HepG2 (cell line): ENCODE data around the gene ARHGEF16. TPM values are rescaled to one million over a fixed set of nuclear protein-coding genes. Genes with fewer than 3 reads are reported as not detected.

Source experiments
- CBX5 ChIP-seq: sonication (generic); formaldehyde crosslinking; IDR thresholded peaks from 2 replicates; pipeline ENCODE4 v1.4.0; 2020; ENCODE audit warnings: missing genetic modification reagents, borderline replicate concordance
- EHMT2 ChIP-seq: fragments of 200-600 bp; sonication (generic); IDR thresholded peaks from 2 replicates; pipeline ENCODE4 v1.7.0; 2017; ENCODE audit warnings: antibody characterized with exemption, low read depth, low read length, borderline replicate concordance
- ESRRA ChIP-seq: sonication (generic); formaldehyde crosslinking; IDR thresholded peaks from 2 replicates; pipeline ENCODE4 v1.5.1; 2020; ENCODE audit warnings: mild to moderate bottlenecking, low read depth, missing genetic modification reagents
- POLR2A ChIP-seq, 2 experiments: IDR thresholded peaks; 2 replicates each; pipeline ENCODE4 v1.6.1; 2011; ENCODE audit warnings: low read depth in 2 of 2, low read length in 2 of 2, mild to moderate bottlenecking in 1 of 2, moderate library complexity in 1 of 2; ENCODE audit not compliant: insufficient read depth in 1 of 2
- STAT6 ChIP-seq: sonication (generic); formaldehyde crosslinking; IDR thresholded peaks from 2 replicates; pipeline ENCODE4 v1.4.0; 2020; ENCODE audit warnings: missing genetic modification reagents, mild to moderate bottlenecking, borderline replicate concordance
- SYNCRIP ChIP-seq: fragments of 200-400 bp; formaldehyde crosslinking; IDR thresholded peaks from 2 replicates; pipeline ENCODE4 v1.6.1; 2018; ENCODE audit warnings: mild to moderate bottlenecking, low read depth, low read length; ENCODE audit not compliant: insufficient read depth
- ZNF180 ChIP-seq: sonication (generic); formaldehyde crosslinking; IDR thresholded peaks from 2 replicates; pipeline ENCODE4 v1.4.0; 2020; ENCODE audit warnings: low read depth, missing genetic modification reagents, borderline replicate concordance
- ZNF343 ChIP-seq: sonication (generic); formaldehyde crosslinking; IDR thresholded peaks from 2 replicates; pipeline ENCODE4 v1.4.0; 2020; ENCODE audit warnings: mild to moderate bottlenecking, missing genetic modification reagents
- ZNF678 ChIP-seq: sonication (generic); formaldehyde crosslinking; IDR thresholded peaks from 2 replicates; pipeline ENCODE4 v1.4.0; 2020; ENCODE audit warnings: mild to moderate bottlenecking, missing genetic modification reagents
- polyA plus RNA-seq, 8 experiments: library from polyadenylated mRNA; depleted of rRNA in 3 of 8; stranded (reverse) in 7 of 8; unstranded in 1 of 8; fragments of >200 nt; fragmentation: Illumina TruSeq in 4 of 8; extraction: Trizol in 4 of 8; gene quantifications; 2 replicates each; pipeline versions ENCODE4 v1.2.1 to v1.2.3, GENCODE V29; 2011 to 2016; ENCODE audit warnings: low read depth in 4 of 8, missing spikeins in 1 of 8, mixed read lengths in 1 of 8; ENCODE audit not compliant: insufficient read depth in 1 of 8
- total RNA-seq, 5 experiments: library from RNA; depleted of rRNA; stranded (reverse); fragments of >200 nt; fragmentation: Illumina TruSeq; extraction: Trizol; gene quantifications; 2 replicates each; pipeline ENCODE4 v1.2.3, GENCODE V29; 2016; ENCODE audit warnings: low read depth in 1 of 5
- TF ChIP-seq, protein P1 (sequence below): sonication (generic); formaldehyde crosslinking; IDR thresholded peaks from 2 replicates; pipeline ENCODE4 v1.8.0; 2022; ENCODE audit warnings: low read depth, missing genetic modification reagents
- TF ChIP-seq, protein P2 (sequence below): sonication (generic); formaldehyde crosslinking; IDR thresholded peaks from 2 replicates; pipeline ENCODE4 v1.4.0; 2020; ENCODE audit warnings: mild to moderate bottlenecking, missing genetic modification reagents
- TF ChIP-seq, protein P3 (sequence below): sonication (generic); formaldehyde crosslinking; IDR thresholded peaks from 2 replicates; pipeline ENCODE4 v1.4.0; 2020; ENCODE audit warnings: missing genetic modification reagents

Gene ARHGEF16
- total and polyA plus RNA-seq, 2 of the 13 experiments (the other 11 are each of a cell fraction or from before 2014, with no cell fraction given) = 20.3 to 39.9 TPM

- peak; percentile 78 for TF ChIP-seq STAT6 (CRISPR knock-in tag)
- no peak for TF ChIP-seq ESRRA (CRISPR knock-in tag)
- TF ChIP-seq SYNCRIP = no peak
- TF ChIP-seq, protein P1, sequence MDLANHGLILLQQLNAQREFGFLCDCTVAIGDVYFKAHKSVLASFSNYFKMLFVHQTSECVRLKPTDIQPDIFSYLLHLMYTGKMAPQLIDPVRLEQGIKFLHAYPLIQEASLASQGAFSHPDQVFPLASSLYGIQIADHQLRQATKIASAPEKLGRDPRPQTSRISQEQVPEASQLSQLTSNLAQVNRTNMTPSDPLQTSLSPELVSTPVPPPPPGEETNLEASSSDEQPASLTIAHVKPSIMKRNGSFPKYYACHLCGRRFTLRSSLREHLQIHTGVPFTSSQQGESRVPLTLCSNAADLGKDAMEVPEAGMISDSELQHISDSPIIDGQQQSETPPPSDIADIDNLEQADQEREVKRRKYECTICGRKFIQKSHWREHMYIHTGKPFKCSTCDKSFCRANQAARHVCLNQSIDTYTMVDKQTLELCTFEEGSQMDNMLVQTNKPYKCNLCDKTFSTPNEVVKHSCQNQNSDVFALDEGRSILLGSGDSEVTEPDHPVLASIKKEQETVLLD (CRISPR knock-in tag) = peak; percentile 83
- no peak for TF ChIP-seq ZNF180
- no peak for TF ChIP-seq POLR2A (IDR thresholded peaks at IDR 0.05; ENCODE audit: insufficient read depth in 1 of 2, low read depth in 2 of 2, low read length in 2 of 2)
- TF ChIP-seq ZNF678 (CRISPR knock-in tag) = peak; percentile 62; the same call in 1 of the 2 replicates
- no peak for TF ChIP-seq CBX5
- TF ChIP-seq EHMT2 = no peak
- TF ChIP-seq, protein P2, sequence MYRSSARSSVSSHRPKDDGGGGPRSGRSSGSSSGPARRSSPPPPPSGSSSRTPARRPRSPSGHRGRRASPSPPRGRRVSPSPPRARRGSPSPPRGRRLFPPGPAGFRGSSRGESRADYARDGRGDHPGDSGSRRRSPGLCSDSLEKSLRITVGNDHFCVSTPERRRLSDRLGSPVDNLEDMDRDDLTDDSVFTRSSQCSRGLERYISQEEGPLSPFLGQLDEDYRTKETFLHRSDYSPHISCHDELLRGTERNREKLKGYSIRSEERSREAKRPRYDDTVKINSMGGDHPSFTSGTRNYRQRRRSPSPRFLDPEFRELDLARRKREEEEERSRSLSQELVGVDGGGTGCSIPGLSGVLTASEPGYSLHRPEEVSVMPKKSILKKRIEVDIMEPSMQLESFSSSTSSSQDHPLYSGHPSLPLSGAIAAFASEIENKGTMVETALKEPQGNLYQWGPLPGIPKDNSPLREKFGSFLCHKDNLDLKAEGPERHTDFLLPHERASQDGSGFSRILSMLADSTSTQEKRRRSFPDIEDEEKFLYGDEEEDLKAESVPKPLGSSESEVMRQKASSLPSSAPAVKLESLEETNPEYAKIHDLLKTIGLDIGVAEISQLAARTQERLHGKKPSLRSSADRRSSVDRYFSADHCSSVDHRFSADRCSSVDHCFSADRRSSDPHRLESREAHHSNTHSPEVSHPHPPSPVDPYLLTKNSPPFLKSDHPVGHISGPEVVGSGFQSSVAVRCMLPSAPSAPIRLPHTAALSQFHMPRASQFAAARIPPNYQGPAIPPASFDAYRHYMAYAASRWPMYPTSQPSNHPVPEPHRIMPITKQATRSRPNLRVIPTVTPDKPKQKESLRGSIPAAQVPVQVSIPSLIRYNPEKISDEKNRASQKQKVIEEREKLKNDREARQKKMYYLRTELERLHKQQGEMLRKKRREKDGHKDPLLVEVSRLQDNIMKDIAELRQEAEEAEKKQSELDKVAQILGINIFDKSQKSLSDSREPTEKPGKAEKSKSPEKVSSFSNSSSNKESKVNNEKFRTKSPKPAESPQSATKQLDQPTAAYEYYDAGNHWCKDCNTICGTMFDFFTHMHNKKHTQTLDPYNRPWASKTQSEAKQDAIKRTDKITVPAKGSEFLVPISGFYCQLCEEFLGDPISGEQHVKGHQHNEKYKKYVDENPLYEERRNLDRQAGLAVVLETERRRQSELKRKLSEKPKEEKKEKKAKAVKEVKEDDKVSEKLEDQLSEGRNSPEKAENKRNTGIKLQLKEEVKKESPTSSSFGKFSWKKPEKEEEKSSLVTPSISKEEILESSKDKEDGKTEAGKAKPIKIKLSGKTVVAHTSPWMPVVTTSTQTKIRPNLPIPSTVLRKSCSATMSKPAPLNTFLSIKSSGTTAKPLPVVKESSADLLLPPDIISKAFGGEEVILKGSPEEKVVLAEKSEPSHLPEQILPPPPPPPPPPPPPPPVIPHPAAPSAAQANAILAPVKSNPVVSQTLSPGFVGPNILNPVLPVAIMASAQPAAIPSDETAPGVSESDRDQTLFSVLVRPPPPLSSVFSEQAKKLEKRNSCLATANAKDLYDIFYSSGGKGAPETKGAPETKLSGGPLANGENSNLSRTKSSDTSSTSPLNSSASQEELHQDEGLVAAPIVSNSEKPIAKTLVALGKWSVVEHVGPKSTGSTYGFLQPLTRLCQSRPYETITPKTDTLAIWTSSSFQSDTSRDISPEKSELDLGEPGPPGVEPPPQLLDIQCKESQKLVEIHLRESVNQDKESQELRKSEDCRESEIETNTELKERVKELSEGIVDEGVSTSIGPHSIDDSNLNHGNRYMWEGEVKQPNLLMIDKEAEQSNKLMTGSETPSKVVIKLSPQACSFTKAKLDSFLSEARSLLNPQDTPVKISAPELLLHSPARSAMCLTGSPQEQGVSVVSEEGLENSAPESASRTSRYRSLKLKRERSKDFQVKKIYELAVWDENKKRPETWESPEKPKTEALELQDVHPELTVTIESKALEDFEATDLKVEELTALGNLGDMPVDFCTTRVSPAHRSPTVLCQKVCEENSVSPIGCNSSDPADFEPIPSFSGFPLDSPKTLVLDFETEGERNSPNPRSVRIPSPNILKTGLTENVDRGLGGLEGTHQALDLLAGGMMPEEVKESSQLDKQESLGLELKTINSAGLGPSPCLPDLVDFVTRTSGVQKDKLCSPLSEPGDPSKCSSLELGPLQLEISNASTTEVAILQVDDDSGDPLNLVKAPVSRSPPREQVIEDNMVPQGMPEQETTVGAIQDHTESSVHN (CRISPR knock-in tag) = no peak
- TF ChIP-seq, protein P3, sequence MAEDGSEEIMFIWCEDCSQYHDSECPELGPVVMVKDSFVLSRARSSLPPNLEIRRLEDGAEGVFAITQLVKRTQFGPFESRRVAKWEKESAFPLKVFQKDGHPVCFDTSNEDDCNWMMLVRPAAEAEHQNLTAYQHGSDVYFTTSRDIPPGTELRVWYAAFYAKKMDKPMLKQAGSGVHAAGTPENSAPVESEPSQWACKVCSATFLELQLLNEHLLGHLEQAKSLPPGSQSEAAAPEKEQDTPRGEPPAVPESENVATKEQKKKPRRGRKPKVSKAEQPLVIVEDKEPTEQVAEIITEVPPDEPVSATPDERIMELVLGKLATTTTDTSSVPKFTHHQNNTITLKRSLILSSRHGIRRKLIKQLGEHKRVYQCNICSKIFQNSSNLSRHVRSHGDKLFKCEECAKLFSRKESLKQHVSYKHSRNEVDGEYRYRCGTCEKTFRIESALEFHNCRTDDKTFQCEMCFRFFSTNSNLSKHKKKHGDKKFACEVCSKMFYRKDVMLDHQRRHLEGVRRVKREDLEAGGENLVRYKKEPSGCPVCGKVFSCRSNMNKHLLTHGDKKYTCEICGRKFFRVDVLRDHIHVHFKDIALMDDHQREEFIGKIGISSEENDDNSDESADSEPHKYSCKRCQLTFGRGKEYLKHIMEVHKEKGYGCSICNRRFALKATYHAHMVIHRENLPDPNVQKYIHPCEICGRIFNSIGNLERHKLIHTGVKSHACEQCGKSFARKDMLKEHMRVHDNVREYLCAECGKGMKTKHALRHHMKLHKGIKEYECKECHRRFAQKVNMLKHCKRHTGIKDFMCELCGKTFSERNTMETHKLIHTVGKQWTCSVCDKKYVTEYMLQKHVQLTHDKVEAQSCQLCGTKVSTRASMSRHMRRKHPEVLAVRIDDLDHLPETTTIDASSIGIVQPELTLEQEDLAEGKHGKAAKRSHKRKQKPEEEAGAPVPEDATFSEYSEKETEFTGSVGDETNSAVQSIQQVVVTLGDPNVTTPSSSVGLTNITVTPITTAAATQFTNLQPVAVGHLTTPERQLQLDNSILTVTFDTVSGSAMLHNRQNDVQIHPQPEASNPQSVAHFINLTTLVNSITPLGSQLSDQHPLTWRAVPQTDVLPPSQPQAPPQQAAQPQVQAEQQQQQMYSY (CRISPR knock-in tag) = peak; percentile 94; the same call in 1 of the 2 replicates
- peak; percentile 51; the same call in 1 of the 2 replicates for TF ChIP-seq ZNF343 (CRISPR knock-in tag)
These were observed 31.1 kb upstream of the ARHGEF16 start (continued) for GRCh38 chr1:3423245-3423829.
